HG03095 (cell line): ENCODE data around the gene HGF.
"Not testable (repeated sequence)": the region's sequence is repeated elsewhere in the genome, so short reads cannot be mapped to it uniquely, and the experiment has no call there.

Experiments
- ATAC-seq: cut with Tn5 transposase; IDR thresholded peaks from one replicate; pipeline ENCODE4 v1.9.1; 2021; ENCODE audit warnings: moderate library complexity; ENCODE audit not compliant: unreplicated experiment

HGF gene

DNA sequence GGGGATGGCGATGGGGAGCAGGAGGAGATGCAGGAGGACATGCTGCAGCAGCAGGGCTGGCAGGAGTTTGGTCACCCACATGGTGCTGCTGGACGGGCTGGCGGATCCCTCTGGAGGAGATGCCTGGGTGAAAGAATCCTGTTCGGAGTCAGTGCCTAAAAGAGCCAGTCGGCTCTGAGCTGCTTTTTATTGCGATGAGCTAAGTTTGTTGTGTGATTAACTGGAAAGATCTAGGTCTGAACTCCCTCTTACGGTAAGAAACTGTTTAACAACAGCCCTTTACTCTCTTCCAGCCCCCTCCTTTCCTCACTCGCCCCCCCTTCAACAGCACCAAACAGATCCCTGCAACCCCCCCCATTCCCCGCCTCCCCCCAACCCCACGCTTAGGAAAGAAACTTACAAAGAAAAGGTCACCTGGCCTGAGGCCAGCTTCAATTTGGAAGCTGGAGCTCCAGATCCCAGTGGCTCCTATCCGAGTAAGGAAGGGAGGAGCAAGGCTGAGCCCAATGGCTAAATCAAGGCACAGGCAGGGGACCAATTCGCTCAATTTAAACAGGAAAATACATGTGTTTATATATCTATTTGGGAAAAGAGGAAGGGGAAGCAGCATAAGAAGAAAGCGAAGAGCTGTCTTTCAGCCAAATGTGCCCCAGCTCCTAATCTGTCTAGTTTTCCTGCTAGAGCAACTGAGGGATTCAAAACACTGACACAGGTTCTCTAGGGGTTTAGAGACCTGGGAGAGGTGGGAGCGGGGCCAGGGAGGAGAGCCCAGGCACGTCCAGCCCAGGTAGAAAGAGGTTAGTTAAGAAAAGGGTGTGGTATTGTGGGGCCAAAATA lies at the start of gene HGF:
Gene HGF (minus strand): TSS at position 157 of the 837 bp plus-strand sequence. CDS start 76 bp downstream, at position 81.
- ATAC-seq, result no peak

DNA sequence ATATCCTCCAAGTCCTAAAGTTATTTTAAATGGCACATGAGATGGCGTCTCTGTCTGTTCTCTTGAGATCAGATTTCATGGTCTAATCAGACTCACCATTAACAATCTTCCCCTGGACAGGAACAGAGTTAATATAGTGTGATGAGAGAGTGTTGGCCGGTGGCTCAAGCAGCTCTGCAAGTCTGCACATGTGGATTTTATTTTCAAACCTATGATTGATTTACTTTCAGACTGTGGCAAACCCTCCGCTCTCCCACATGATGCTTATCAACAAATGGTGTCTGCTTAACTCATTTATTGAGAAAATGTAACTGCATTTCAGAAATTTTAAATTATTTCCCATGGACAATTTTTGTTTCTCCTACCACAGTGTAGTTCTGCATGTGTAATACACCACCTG lies 46.5 kb upstream of the HGF start:
- ATAC-seq, result no peak

DNA sequence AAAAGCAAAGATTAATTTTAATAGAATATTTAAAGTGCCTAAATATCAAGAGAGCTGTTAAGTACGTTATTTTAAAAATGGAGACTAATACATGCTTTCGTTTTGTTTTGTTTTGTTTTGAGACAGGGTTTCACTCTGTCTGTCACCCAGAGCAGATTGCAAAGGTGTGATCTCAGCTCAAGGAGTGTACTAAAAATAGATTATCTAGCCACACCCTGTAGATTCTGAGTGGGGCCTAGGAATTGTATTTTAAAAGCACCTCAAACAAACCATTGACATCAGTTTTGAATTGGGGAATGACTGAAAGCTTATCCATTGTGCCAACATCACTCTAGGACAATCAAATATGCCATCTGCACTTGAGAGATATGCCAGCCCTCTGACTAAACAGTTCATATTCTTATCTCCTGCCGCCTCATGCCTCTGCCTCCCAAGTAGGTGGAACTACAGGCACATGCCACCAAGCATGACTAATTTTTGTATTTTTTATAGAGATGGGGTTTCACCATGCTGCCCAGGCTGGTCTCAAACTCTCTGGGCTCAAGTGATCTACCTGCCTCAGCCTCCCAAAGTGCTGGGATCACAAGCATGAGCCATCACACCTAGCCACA lies 43.1 kb upstream of the HGF start:
- peak; percentile 97 for ATAC-seq

DNA sequence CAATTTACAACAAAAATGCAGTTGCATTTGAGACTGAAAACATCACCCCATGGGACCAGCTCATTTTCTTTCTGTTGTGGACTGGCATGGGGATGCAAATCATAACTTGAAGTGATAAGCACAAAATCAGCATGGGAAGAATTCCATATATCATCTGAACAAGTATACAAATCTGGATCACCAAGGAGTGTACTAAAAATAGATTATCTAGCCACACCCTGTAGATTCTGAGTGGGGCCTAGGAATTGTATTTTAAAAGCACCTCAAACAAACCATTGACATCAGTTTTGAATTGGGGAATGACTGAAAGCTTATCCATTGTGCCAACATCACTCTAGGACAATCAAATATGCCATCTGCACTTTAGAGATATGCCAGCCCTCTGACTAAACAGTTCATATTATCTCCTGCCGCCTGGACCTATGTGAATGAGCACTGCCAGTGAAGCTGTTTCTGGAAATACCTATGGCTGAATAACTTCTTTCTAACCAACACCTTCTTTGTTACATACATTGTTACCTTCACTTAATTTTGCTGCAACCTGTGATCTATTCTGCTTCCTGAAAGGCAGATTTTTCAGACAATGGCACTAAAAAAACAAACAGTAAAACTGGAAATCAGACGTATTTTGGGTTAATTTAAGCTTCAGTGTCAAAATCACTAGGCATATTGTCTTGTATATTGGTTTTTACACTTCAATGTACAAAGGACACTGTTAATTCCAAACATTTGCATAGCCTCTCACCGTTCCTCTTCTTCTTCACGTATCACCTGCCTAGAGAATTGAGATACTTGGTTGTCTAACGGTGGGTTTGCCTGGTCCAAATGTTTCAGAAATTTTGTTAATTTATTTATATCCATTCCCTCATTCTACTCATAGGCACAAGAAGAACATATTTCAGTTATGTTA lies 42.4 kb upstream of the HGF start:
- ATAC-seq, result peak; percentile 48

DNA sequence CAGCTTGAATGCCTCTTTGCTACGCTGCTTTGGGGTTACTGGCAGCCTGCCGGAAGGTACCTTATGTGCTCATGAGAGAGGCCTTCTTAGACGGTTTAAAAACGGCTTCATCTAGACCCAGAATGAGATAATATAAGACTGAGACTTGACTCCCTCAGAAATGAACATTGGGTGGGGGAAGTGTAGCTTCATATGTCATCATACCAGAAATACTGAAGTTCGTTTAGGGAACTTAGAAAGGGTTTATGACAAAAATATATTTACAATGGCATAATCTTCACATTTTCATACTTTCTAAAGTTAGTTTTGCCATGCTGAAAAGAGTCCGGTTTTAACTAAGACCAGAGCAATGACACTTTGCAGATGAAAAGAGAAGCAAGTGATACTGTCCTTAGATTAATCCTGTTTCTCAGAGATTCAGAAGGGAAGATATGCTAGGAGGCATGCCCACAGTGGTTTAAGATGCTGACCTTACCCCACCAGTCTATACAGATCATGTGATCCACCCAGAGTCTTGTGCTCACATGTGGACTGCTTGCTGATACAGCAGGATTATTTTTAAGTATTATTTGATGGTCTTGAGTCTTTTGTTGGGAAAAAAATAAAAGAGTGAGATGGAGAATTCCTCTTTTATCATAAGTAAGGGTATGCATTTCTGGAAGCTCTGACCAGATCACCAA lies 40.8 kb upstream of the HGF start:
- no peak for ATAC-seq

DNA sequence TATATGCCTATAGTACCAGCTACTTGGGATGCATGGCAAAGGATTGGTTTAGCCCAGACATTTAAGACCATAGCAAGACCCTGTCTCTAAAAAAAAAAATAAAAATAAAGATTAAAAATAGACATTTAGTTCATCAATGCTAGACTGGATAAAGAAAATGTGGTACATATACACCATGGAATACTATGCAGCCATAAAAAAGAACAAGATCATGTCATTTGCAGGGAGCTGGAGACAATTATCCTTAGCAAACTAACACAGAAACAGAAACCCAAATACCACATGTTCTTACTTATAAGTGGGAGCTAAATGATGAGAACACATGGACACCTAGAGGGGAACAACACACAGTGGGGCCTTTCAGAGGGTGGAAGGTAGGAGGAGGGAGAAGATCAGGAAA lies 38.5 kb upstream of the HGF start:
- ATAC-seq, result not testable (repeated sequence)

DNA sequence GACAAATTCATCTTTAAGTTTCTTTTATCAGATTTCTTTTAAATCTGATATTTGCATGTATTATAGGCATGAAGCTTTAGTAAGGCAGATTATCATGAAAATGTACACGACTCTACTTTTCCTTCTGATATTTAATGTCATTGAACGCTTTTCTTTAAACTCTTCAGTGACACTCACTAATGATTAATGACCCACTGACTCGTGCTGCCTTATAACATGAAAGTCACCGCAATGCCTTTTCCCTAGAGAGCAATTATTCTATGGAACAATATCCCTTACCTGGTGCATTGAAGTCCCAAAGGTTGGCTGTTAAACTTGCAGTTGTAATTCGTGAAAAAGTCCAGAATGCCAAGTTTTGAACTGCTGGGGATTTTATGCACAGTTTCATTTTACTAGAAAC lies 33.4 kb upstream of the HGF start:
- no peak for ATAC-seq

DNA sequence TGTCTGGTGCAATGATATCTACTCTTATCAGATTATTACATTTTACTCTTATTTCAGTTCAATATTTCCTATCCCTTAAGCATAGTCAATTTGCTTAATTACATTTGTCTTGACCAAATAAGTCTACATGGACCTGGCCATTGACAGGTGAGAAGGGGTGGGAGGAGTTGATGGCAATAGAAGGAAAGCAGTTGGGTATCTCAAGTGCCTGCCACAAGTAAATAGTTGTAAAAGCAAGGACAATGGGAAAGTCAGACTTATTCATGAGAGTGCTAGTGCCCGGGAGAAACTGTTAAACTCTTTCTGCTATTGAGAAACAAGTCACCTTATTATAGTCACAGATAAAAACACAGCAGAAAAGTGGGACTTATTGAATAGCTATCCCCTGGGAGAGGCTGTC lies 32.4 kb upstream of the HGF start:
- no peak for ATAC-seq

DNA sequence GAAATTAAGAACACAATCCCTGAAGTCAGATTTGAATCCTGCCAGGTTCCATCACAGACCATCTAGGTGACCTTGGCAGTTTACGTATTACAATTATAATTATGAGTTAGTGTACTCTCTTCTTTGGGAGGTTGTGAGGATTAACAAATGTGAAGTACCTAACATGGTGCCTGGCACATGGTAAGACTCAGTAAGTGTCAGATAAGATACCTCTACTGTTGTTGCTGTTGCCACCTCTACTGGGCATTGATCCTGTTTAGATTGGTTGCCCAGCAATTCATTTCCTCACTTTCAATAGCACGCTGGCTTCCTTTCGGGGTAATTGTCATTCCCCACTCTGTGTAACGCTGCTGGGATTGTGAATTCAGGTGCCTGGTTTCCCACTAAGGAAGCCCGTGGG lies 31.7 kb upstream of the HGF start:
- ATAC-seq, result no peak

DNA sequence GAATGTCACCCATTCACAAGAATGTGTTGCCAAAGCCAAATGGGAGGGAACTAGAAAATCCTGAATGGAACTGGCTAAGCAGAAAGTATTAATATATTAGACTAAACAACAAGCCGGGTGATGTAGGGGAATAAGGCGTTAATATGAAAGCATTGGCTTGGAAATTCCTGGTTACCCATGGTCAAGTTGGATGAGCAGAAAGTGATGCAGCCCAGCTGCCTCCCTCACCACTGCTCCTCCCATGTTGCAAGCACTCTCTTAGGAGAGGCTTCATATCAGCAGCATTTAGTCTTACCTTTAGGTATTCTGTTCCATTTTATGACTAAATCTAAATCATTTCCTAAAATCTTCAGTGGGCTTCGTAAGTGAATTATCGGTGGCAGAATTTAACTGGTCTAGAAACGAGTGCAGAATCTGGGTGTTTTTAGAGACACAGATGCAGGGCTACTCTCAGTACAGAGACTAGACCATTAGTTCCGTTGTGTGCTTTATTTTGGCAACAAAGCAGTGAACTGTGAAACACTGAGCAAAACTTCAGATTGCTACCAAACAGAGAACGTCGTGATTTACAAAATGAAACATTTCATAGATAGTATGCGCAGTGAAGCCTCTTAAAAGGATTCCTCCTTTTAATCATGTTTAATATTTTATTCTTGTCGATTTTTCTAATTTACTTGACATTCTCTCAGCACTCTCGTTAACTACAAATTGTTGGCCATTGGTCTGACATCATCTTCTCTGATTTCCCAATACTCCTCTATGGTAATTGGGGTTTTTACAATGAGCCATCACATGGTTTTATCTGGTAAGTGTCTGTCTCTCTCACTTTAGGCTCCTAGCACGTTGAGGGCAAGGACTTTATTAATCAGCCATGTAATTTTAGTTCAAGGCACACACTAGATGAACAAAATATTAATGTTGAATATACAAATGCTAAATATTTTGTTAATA lies 22.0 kb upstream of the HGF start:
- no peak for ATAC-seq

DNA sequence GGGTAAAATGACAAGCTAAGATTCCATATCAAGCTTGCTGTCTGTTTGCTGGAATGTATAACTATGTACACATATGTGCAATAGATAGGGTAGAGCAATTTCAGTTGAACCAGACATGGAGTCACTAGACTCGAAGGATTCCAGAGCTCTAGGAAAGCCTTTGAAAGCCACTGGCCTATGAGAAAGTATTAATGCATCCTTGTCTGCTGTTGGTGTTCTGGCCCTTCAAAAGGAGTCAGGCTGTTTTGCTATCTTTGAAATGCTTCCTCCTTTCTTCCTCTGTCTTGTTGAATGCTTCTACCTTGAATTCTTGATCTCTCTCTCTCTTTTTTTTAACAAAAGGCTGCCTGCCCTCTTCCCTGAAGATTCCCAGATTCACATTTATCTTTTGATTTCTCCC lies 20.8 kb upstream of the HGF start:
- ATAC-seq, result no peak

DNA sequence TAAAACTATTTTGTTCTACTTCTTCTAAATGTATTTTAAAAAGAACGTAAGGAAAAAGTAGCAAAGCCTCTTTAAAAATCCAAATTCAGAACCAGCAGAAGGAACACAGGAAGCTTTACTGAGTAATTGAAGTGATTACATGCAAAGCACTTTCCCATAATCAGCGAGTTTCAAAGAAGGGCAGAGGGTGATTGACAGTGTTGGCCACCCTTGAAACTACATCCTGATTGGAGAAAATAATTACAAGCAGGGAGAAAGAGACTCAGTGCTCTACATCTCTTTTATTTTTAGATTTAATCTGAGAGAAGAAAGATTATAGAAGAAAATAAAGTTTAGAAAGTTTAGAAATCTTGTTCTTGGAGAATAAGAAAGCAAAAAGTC lies 20.3 kb upstream of the HGF start:
- ATAC-seq, result no peak

DNA sequence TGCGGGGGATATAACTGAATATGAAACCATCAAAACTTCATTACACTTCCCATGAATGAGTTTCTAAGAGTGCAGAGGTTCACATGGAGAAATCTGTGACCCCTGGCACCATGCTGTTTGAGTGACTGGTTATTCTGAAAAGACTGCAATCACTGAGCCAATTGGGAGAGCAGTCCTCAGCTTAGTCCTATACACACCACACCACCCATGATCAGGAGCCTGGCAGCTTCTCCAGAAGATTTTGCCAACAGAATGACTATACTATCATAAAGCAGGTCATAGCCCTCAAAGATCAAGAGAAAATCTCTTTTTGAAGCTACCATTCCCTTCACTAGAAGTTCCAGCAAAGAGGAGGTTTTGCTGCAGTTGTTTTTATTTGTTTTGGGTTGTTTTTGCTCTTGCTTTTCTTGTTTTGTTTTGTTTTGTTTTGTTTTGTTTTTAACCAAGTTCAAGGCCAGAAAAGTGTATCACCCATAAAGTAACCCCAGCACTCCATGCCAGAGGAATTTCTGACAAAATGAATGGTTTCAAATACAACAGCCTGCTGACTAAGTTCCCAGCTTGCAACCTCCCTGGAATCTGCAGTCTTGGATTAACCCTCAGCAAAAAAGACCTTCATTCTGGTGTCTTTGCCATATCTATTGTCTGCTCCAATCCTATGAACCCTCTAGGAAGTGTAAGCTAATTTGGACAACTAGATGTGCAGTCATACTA lies 19.7 kb upstream of the HGF start:
- no peak for ATAC-seq

DNA sequence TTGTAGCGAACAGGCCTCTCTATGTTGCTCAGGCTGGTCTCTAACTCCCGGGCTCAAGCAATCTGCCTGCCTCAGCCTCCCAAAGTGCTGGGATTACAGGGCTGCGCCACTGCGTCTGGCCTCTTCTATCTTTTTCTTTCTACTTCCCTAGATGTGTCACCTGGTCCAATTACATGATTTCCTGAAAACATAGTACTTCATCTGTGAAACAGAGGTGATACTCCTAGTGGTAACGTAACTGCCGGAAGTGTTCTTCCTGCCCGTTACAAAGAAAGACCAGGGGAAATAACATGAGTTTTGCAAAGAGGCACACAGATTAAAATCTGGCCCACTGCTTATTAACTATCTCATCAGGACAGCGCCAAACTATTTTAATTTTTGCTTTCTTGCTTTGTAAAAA lies 18.4 kb upstream of the HGF start:
- no peak for ATAC-seq

DNA sequence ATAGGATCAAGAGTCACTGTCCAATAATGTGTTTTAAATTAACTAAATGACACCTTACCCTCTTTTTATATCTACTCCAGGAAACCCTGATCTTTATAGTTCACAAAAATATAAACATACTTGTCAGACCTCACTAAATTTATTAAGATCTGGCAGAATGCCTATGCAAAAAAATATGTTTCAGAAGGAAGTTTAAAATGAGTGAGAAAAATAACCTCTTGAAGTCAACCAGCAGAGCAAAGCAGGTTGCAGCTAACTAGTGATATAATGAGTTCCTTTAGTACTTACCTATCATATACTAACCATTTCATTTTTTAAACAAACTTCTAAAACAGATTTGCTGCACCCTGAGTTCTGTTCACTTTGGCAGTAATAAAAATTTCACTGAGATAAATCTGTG lies 14.0 kb upstream of the HGF start:
- ATAC-seq, result no peak

DNA sequence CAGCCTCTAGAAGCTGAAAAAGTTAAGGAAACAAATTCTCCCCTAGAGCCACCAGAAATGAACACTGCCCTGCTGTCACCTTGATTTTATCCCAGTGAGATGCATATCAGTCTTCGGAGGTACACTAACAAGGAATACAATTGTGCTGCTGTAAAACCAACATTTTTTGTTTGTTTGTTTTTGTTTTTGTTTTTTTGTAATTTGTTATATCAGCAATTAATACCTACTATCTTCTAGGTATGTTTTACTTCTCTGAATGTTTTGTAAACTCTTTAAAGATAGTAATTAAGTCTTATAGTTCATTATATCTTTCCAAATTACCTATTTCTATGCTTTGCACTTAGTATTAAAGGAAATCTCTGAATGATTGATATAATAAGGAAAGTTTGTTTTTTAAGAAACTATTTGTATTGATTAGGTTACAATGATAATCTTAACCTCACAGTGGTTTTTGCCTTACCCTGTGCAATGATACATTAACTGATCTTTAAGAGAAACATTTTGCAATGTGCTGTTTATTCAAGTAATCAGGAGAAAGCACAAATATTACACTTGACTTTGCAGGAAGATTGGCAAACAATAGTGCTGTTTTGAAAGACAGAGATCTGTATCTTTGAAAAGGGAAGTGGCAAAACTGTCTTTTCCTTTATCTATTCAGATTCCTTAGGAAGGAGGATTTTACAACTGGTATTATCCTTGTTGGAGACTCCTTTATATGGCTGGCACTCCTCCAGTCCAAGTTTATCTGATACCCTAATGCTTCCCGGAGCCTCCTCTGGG lies 11.3 kb upstream of the HGF start:
- ATAC-seq, result no peak

DNA sequence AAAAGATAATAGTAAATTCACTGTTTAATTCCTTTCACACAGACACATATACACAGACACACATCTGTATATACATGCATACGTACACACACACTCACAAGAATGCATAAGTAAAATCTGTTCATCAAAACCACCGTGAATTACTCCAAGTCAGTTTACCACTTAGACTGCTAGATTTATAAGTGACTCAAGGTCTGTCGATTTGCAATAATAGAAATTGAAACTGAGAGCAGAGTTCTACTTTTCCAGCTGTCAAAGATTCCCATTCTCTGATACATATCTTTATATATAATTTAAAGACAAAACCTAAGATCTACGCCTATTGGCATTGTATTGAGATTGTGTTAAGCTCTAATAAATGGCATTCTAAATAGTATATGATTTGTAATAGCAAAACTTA lies 9.9 kb upstream of the HGF start:
- no peak for ATAC-seq

DNA sequence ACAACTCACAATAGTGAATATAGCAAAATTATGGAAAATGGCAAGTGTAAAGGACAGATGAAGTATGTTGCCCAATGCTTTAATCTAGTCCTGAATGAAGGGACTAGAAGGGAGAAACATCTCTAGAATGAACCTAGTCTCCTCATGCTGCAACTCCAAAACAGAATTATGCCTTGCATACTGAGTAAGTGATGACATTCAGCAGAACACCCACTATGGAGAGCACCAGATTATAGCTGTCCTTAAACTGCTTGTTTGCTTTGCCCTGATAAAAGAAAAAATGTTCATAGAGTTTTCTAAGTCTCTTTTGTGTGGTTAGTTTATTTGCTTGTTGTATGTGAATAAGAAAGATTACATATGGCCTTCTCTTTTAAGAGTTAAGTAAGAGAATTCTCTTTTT lies 7.8 kb upstream of the HGF start:
- ATAC-seq, result no peak
